ENCODE results near the gene PIGBOS1.
"Not testable (repeated sequence)": the region's sequence is repeated elsewhere in the genome, so short reads cannot be mapped to it uniquely, and the experiment has no call there.

The PIGBOS1 gene

DNA sequence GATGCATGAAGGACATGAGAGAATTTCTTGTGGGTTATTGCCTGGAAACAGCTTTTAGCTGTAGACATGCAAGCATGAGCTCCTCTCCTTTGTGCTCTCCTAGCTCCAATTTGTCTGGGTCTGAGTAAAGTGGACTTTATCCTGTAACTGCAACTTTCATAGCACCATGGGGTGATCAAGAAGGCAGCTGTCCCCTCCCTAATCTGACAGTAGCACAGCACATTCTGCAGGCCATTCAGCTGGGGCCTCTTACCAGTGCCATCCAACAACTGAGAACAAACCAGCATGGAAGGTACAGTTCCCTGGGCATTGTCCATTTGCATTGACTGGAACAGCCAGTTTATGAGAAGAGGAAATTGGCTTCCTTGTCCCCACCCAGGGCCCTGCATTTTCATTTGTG lies 21.6 kb downstream of the PIGBOS1 start:
- DNase-seq (ENCODE audit: low read depth in 2 of 2) = no peak

DNA sequence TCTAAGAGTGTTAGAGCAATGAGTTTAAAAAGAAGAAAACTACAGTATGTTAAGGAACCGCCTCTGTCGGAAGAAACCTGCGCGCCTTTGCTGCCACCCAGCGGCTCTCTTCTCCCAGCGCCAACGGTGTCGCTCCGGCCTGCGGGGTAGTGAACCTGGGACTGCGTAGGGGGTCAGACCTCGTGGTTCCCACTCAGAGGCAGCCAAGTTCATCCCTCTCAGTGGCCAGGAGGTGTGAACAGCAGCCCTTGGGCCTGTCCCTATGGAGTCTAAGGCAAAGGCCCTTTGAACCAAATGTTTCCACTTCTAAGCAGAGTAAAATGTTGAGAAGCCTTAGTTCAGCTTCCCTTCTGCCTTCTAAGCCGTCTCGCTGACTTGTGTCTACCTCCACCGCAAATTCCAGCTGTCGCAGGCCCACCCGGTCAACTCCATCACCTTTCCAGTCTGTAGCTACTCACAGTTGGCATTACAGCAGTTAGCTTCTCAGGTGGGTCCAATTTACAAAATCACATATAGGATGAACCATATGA lies 28.3 kb downstream of the PIGBOS1 start:
- peak; percentile 49 to 51 for DNase-seq (ENCODE audit: low read depth in 2 of 2)

DNA sequence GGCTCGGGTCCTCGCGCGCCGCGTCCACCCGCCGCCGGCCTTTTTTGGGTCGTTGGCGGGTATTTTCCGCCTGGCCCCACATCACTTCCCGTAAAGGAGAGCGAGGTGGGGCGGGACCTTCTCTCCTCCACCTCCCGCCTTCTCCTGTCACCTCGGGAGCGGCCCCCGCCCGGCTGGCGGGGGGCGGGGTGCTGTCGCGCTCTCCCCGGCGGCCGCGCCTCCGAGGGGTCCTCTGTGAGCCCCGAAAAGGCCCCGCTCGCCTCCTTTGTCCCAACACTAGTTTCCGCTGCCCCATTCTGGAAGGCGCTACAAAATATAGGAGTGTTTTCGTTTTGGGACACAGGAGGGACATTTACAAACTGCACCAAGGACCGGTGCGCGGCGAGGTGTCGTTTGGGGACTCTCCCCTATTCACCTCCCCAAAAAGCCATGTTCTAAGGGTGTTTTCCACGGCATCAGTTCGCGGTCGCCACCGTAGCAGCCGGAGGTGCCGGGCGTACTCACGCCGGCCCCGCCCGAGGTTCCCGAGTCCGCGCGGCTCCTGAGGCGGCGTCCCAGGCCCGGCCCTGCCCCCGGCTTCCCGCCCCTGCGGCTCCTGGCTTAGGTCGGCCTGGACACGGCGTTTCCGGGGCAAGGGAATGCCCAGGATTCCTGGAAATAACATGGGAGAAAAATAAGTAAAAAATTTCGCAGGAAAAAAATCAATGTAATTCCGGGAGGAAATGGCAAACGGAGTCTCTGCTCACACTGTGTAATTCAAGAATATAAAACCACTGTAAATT lies 29.0 kb downstream of the PIGBOS1 start, which contains the start of gene RAB27A:
Gene RAB27A, minus strand, starts transcription at position 68 of the 782 bp plus-strand sequence. CDS start 54,879 bp downstream, outside the sequence.
- DNase-seq (ENCODE audit: low read depth in 2 of 2) = peak in 1 of 2 experiments; percentile 28

DNA sequence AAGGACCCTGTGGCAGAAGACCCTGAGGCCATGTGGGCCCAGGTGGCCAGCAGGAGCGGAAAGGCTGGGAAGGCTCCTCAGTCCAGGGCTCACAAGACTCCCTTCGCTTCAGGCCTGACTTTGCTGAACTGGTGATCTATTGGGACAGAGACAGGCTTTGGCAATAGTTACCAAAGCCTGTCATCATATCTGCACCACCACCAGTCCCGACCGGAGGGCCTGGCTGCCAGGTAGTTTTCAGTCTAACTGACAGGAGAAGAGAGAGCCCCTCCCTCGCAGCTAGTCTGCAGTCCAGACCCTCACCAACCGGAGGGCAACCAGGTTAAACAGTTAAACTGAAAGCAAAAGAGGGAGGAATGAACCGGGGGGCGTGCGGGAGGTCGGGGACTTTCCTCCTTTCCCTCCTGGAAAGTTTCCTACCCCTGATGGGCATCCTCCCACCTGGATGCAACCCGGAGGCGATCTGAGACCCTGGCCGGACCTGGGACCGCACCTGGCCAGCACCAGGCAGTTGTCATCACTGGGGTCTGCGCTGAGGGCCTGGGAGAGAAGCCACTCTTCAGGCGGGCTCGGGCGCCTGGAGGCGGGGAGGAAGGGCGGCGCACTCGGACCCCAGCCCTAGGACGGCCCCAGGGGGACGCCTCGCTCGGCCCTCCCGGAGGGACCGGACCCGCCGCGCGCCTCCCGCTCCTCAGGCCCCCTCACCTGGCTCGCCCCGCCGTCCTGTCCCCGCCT lies 29.7 kb downstream of the PIGBOS1 start:
- no peak for DNase-seq (ENCODE audit: low read depth in 2 of 2)

DNA sequence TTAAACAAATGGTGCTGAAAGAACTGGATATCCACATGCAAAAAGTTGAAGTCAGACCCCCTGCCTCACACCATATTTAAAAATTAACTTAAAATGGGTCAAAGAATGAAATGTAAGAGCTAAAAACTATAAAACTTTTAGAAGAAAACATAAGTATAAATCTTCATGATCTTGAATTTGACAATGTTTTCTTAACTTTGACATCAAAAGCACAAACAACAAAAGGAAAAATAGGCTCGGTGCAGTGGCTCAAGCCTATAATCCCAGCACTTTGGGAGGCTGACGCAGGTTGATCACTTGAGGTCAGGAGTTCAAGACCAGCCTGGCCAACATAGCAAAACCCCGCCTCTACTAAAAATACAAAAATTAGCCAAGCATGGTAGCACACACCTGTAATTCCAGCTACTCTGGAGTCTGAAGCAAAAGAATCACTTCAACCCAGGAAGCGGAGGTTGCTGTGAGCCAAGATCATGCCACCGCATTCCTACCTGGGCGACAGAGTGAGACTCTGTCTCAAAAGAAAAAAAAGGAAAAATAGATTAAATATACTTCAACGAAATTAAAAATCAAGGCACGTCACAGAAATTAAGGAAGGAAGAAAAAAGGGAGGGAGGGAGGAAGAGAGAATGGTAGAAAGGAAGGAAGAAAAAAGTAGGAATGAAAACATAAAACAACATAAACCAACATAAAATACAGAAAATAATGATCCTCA lies 30.8 kb downstream of the PIGBOS1 start:
- DNase-seq (ENCODE audit: low read depth in 2 of 2) = no peak

DNA sequence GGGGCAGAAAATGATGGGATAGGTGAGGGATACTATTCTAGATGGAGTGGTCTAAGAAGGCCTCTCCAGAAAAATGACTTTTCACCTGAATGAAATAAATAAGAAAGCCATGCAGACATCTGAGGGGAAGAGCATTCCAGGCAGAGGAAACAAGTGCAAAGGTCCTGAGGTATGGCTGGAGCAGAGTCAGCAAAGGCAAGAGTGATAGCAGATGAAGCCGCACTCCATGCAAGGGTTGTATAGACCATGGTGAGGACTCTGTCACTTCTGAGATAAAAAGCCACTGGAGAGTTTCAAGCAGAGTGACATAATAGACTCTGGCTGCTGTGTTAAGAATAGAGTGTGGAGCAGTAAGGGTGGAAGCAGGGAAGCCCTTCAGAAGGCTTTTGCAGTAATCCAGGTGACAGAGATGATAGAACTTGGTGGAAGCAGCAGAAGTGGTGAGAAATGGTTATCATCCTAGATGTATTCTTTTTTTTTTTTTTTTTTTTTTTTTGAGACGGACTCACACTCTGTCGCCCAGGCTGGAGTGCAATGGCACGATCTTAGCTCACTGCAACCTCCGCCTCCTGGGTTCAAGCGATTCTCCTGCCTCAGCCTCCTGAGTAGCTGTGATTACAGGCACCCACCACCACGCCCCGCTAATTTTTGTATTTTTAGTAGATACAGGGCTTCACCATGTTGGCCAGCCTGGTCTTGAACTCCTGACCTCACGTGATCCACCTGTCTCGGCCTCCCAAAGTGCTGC lies 32.3 kb downstream of the PIGBOS1 start:
- DNase-seq (ENCODE audit: low read depth in 2 of 2) = not testable (repeated sequence)

DNA sequence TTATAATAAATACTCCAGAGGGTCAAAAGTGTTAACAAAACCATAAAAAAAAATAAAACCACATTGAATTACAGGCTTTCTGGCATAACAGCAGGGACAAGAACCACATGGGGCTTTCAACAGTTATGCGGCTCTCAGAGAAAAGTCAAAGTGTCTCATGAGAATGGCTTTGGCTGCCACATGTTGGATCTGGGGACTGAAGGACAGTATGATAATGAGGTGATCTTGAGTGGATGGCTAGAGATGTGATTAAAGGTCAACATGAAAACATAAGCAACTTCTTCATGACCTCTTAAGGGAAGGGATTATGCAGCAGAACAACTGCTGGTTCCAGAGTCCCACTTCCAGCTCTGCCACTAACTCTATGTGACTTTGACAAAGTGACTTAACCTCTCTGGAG lies 34.5 kb downstream of the PIGBOS1 start:
- no peak for DNase-seq (ENCODE audit: low read depth in 2 of 2)

DNA sequence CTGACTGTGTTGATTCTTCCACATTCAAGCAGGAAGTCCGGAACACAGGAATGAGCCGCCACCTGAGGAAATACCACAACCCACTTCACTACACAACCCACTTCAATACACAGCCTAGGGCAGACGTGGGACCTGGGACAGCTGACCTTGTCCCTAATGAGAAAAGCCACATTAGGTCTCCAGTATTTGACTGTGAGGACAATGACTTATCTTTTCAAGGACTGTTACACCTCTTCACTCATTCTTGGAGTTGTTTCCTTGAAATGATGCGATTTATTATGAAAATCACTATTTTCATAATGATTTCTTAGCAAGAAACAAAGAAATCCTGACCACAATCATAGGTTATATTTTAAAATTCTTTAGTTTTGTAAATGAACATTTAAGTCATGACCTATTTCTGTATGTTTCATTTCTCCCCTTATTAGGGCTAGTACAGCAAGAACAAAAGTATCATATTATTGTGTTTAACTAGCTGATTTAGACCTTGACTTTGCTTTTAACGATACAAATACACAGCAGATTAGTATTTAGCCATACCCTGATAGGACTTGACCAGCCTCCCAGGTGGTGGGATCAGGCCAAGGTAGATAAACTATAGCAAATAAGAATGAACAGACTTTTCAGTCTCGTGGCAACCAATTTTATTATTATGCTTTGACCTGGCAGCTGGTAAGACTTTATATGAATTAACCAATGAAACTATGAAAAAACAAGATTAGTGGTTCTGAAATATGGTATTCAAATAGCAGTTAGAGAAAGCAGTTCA lies 35.4 kb downstream of the PIGBOS1 start:
- DNase-seq (ENCODE audit: low read depth in 2 of 2) = no peak

DNA sequence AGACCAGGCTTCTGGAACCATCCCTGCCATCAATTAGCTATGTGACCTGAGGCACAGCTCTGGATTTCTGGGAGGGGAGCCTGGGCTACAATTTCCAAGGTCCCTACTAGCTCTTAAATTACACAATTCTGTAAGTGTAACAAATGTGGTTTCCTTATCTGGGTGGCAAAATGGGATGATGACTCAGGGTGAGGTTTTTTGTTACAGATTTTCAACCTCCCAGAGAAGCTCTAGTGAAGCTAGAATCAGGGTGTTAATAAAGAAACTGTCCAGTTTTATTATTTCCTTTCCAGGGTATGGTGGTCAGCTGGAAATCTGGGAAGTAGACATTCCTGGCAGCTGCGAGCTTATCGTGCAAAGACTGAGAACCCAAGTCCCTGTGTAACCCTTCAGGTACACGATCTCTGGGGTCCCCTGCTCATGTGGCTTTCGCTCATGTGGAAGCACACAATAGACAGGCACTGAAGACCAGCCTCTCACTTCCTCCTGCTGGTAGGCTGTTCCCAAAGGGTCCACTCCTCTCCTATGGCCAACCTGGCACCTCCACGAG lies 36.6 kb downstream of the PIGBOS1 start:
- peak in 1 of 2 experiments; percentile 40 for DNase-seq (ENCODE audit: low read depth in 2 of 2)

DNA sequence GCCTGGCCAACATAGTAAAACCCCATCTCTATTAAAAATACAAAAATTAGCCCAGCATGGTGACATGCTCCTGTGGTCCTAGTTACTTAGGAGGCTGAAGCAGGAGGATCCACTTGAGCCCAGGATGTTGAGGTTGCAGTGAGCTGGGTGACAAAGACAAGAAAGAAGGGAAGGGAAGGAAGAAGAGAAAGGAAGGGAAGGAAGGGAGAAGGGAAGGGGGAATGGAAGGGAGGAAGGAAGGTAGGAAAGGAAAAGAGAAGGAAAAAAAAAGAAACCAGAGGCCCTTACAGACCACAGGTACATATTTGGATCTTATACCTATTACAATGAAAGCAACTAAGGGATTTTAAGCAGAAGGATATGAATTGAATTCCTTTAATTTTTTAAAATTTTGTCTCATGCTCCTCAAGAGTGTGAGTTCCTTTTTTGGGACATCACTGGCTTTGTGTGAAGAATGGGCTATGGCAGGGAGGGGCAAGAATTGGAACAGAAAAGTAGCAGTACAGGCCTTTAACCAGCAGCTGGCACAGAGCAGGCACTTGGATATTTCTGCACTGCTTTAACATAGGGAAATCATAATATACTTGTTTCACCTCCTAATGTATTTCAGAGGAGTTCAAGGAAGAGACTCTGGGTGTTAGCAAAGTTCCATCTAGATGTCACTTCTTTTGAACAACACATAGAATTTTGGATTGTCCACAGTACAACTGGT lies 37.2 kb downstream of the PIGBOS1 start:
- no peak for DNase-seq (ENCODE audit: low read depth in 2 of 2)

DNA sequence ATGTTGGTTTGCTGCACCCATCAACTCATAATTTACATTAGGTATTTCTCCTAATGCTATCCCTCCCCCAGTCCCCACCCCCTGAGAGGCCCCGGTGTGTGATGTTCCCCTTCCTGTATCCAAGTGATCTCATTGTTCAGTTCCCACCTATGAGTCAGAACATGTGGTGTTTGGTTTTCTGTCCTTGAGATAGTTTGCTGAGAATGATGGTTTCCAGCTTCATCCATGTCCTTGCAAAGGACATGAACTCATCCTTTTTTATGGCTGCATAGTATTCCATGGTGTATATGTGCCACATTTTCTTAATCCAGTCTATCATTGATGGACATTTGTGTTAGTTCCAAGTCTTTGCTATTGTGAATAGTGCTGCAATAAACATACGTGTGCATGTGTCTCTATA lies 38.3 kb downstream of the PIGBOS1 start:
- DNase-seq (ENCODE audit: low read depth in 2 of 2) = not testable (repeated sequence)

DNA sequence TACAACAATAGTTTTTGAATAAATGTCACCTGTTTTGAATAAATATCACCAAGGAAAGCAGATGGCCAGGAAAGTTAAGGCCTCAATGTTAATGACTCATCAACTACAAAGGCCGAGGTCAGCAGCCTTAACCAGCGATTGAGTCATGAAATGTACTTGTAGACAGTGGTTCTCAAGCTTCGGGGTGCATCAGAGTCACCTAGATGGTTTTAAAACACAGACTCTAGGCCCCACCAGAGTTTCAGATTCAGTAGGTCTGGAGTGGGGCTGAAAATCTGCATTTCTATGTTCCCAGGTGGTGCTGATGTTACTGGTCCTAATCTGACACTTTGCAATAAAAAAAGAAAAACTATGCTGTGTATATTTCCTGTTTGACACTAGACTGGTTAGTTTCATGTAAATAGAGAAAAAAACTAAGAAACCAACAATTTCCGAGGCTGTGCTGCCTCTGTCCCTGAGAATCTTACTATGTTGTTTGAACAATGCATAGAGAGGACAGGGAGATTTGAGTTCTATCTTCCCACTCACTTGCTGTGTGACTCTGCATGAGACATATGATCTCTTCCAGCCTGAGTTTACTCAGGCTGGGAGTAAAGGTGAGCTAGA lies 39.1 kb downstream of the PIGBOS1 start:
- peak; percentile 41 to 43 for DNase-seq (ENCODE audit: low read depth in 2 of 2)

DNA sequence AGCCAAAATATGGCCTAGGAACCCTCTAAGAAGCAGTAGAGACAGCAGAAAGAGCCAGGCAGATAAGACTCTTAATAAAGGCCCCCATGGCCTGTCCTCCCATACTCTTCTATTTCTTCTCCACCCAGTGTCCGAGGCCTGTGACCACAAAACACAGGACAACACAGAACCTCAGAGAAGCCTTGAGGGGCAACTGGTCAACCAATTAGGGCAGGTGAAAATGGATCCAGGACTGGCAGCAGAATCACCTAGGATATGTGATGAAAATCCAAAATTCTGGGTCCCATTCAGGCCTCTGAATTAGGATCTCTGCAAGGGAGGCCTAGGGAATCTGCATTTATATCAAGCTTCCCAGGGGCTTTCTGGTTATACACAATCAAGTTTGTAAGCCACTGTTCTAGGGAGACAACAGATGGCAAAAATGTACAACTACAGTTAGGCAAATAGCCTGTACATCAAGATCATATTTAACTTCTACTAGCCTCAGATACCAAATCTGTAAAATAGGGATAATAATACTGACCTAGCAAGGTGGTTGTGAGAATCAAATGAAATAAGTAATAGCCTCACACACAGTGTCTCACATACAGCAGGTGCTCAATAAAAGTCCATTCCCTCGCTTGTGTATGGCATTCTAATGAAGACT lies 39.7 kb downstream of the PIGBOS1 start:
- no peak for DNase-seq (ENCODE audit: low read depth in 2 of 2)

DNA sequence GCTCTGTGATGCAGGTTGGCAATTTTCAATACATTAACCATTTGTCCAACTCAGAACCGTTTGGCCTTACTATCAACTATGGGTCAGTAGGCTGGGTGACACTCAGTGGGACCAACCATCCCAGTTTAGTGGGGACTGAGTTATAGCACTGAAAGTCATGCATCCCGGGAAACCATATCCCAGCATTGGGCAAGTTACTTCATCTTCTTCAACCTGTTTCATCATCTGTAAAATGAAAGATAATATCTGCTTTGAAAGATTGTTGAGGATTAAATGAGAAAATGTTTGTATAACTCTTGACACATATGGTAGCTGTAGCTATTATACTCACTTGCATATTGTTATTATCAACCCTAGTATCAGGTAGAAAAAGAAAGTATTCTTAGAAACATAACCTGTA lies 41.2 kb downstream of the PIGBOS1 start:
- DNase-seq (ENCODE audit: low read depth in 2 of 2) = no peak

DNA sequence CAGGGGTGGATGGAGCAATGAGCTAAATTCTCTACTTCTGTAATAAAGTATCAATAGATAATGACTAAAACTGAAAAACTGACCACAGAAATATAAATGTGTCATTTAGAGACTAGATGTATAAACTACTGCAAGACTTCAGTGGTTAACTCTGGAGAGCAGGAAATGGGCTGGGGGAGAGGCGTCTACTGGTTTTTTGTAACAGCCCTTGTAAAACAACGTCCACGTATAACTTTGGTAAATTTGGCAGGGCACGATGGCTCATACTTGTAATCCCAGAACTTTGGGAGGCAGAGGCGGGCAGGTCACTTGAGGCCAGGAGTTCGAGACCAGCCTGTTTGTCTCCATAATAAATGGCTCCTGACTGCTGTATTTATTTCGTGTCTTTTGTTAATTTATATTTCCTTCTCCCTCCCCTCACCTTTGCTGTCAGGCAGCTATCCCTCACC lies 41.8 kb downstream of the PIGBOS1 start:
- DNase-seq (ENCODE audit: low read depth in 2 of 2) = no peak

DNA sequence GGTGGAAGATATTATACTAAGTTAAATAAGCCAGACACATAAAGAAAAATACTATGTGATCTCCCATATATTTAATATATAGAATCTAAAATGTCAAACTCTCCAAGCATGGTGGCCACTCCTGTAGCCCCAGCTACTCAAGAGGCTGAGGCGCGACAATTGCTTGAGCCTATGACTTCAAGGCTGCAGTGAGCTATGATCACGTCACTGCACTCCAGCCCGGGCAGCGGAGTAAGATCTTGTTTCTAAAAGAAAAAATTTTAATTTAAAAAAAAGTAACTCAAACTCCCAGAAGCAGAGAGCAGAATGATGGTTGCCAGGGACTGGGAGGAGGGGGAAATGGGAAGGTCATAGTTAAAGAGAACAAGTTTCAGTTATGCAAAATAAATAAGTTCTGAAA lies 42.6 kb downstream of the PIGBOS1 start:
- DNase-seq (ENCODE audit: low read depth in 2 of 2) = no peak

DNA sequence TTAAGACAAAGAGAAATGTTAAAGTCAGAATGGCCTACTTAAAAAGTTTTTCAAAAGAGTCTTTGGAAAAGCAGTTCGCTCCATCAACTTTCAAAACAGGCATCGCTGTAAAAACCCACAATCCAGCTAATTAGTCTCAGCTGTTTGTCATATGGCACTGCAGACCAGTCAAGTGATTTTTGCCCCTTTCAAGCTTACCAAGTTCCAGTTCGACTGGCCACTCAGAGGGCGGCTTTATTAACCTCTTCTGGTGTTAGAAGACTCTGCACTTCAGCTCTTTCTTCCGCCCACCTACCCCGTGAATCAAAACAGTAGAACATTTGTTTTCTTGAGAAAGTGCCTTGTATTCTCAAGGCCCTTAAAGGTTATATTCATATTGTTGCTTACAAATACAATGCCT lies 48.6 kb downstream of the PIGBOS1 start:
- no peak for DNase-seq (ENCODE audit: low read depth in 2 of 2)

DNA sequence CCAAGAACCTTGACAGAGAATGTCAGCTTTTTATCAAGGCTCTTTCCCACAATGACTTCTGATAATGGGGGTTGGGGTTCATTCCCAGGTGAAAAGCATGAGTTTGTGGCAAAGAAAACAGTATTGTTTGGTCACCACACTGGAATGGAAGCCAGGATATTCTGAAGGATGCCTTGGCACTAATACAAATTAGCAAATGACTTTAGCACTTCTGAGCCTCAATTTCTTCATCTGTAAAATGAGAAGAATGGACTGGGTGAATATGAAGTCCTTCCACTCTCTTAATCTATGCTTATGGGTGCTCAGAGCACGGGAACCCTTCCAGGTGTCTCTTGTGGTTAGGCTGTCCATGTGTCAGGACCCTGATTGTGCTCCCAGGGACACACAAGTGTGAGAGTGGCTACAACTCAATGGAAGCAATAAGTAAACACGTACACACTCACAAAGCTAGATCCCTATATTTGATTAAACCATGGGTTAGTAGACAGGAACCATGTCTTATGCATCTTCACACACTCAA lies 50.7 kb downstream of the PIGBOS1 start:
- no peak for DNase-seq (ENCODE audit: low read depth in 2 of 2)
